H1 (cell line): Measurements from ENCODE around the gene BRSK2. TPM values are rescaled to one million over a fixed set of nuclear protein-coding genes. Genes with fewer than 3 reads are reported as not detected.
"Not testable (repeated sequence)": the region's sequence is repeated elsewhere in the genome, so short reads cannot be mapped to it uniquely, and the experiment has no call there.

Experiments used
- CTCF ChIA-PET: fragments of 300-600 bp; sonication (Branson Sonifier 250); formaldehyde crosslinking; loops from one replicate; lab custom pipeline; 2021; ENCODE audit not compliant: partially characterized antibody; lab: Charles Lee
- POLR2A ChIA-PET: fragments of 300-600 bp; sonication (Branson Sonifier 250); formaldehyde crosslinking; loops from one replicate; lab custom pipeline; 2021; ENCODE audit warnings: inconsistent platforms; ENCODE audit not compliant: partially characterized antibody; lab: Charles Lee
- DNase-seq, 2 experiments: peaks; one replicate each; pipeline versions ENCODE4 v3.0.0 to v3.0.0-alpha.2; 2010 to 2022; ENCODE audit warnings: low spot score in 2 of 2, low read depth in 1 of 2, mixed read lengths in 1 of 2
- FAIRE-seq: peaks from 2 replicates; lab custom pipeline; 2011; peaks lifted over from hg19 to GRCh38; lab: Jason Lieb, UNC
- H2AFZ ChIP-seq: 2 replicates; pipeline ENCODE4 v1.8.1; 2012; ENCODE audit warnings: low read length, inconsistent platforms
- H2AK5ac ChIP-seq: 2 replicates; pipeline ENCODE4 v1.6.1; 2013; ENCODE audit warnings: low read depth, low read length
- H2BK120ac ChIP-seq: replicated peaks from 2 replicates; pipeline ENCODE3; 2013; ENCODE audit warnings: low read depth, low read length, inconsistent platforms
- H2BK12ac ChIP-seq: 2 replicates; pipeline ENCODE4 v1.6.1; 2013; ENCODE audit warnings: low read depth, low read length
- H2BK15ac ChIP-seq: 2 replicates; pipeline ENCODE4 v1.6.1; 2013; ENCODE audit warnings: low read length
- H2BK20ac ChIP-seq: 2 replicates; pipeline ENCODE4 v1.6.1; 2013; ENCODE audit warnings: low read length
- H2BK5ac ChIP-seq: 2 replicates; pipeline ENCODE4 v1.6.1; 2013; ENCODE audit warnings: low read depth, low read length
- H3K14ac ChIP-seq: 2 replicates; pipeline ENCODE4 v1.6.1; 2013; ENCODE audit warnings: inconsistent platforms; ENCODE audit not compliant: insufficient read length
- H3K18ac ChIP-seq: 2 replicates; pipeline ENCODE4 v1.6.1; 2013; ENCODE audit warnings: low read length; ENCODE audit errors: extremely low read depth
- H3K23ac ChIP-seq: 2 replicates; pipeline ENCODE4 v1.6.1; 2013; ENCODE audit warnings: inconsistent platforms; ENCODE audit not compliant: insufficient read length
- H3K23me2 ChIP-seq: 2 replicates; pipeline ENCODE4 v1.6.1; 2013; ENCODE audit warnings: low read depth, low read length
- H3K27ac ChIP-seq: 2 replicates; pipeline ENCODE4 v1.6.1; 2011; ENCODE audit warnings: low read depth, low read length, inconsistent platforms
- H3K27me3 ChIP-seq, 4 experiments: replicated peaks in 1 of 4; 1 replicate in 1 of 4; 2 replicates in 3 of 4; pipeline versions ENCODE4 v1.6.1 to v1.8.1; 2011 to 2013; ENCODE audit warnings: low read length in 3 of 4, mild to moderate bottlenecking in 3 of 4, inconsistent platforms in 2 of 4, mixed read lengths in 2 of 4, moderate library complexity in 1 of 4; ENCODE audit not compliant: control insufficient read depth in 3 of 4, insufficient read depth in 3 of 4; ENCODE audit errors: extremely low read depth in 1 of 4
- H3K36me3 ChIP-seq, 4 experiments: 2 replicates each; pipeline versions ENCODE4 v1.6.1 to v1.8.1; 2011 to 2013; ENCODE audit warnings: mild to moderate bottlenecking in 4 of 4, low read length in 3 of 4, moderate library complexity in 2 of 4, control low read depth in 1 of 4, inconsistent platforms in 1 of 4; ENCODE audit not compliant: insufficient read depth in 4 of 4, control insufficient read depth in 2 of 4
- H3K4ac ChIP-seq: replicated peaks from 2 replicates; pipeline ENCODE3; 2013; ENCODE audit warnings: low read length, low read depth, mixed read lengths, inconsistent platforms; ENCODE audit not compliant: insufficient read length
- H3K4me1 ChIP-seq, 4 experiments: replicated peaks in 1 of 4; 1 replicate in 1 of 4; 2 replicates in 3 of 4; pipeline versions ENCODE4 v1.6.1 to v1.8.1; 2011 to 2013; ENCODE audit warnings: low read length in 3 of 4, inconsistent platforms in 2 of 4, mixed read lengths in 1 of 4; ENCODE audit not compliant: insufficient read depth in 4 of 4, control insufficient read depth in 3 of 4
- H3K4me2 ChIP-seq, 2 experiments: 2 replicates each; pipeline versions ENCODE4 v1.6.1 to v1.8.1; 2011 to 2013; ENCODE audit warnings: low read depth in 2 of 2, low read length in 2 of 2, control low read depth in 1 of 2, inconsistent platforms in 1 of 2, mild to moderate bottlenecking in 1 of 2; ENCODE audit not compliant: insufficient read depth in 1 of 2
- H3K4me3 ChIP-seq, 4 experiments: fragments of 200-600, 300-600 bp in 1 of 4; sonication (generic), shearing (Covaris generic), sonication (Bioruptor Twin) in 1 of 4; 2 replicates each; pipeline versions ENCODE4 v1.5.1 to v1.8.1; 2011 to 2016; ENCODE audit warnings: low read length in 4 of 4, low read depth in 3 of 4, control low read depth in 2 of 4, inconsistent platforms in 2 of 4, mild to moderate bottlenecking in 2 of 4, mixed read lengths in 1 of 4, moderate library complexity in 1 of 4; ENCODE audit not compliant: insufficient read depth in 2 of 4; ENCODE audit errors: extremely low read depth in 1 of 4
- H3K56ac ChIP-seq: replicated peaks from 2 replicates; pipeline ENCODE3; 2013; ENCODE audit warnings: low read depth, mild to moderate bottlenecking, mixed read lengths, low read length, inconsistent platforms; ENCODE audit not compliant: insufficient read length
- H3K79me1 ChIP-seq: 2 replicates; pipeline ENCODE4 v1.6.1; 2013; ENCODE audit warnings: low read depth, low read length, control low read depth
- H3K79me2 ChIP-seq, 2 experiments: 2 replicates each; pipeline versions ENCODE4 v1.6.1 to v1.8.1; 2012 to 2013; ENCODE audit warnings: low read length in 2 of 2, mild to moderate bottlenecking in 2 of 2, inconsistent platforms in 1 of 2; ENCODE audit not compliant: insufficient read depth in 2 of 2, control insufficient read depth in 1 of 2
- H3K9ac ChIP-seq, 4 experiments: replicated peaks in 1 of 4; 1 replicate in 1 of 4; 2 replicates in 3 of 4; pipeline versions ENCODE4 v1.6.1 to v1.8.1; 2011 to 2013; ENCODE audit warnings: low read depth in 3 of 4, low read length in 3 of 4, control low read depth in 2 of 4, mild to moderate bottlenecking in 2 of 4, moderate library complexity in 2 of 4, inconsistent platforms in 1 of 4; ENCODE audit errors: extremely low read depth in 1 of 4
- H3K9me3 ChIP-seq, 2 experiments: 2 replicates each; pipeline versions ENCODE4 v1.6.1 to v1.8.1; 2012 to 2013; ENCODE audit warnings: mild to moderate bottlenecking in 2 of 2, moderate library complexity in 2 of 2, control low read depth in 1 of 2, inconsistent platforms in 1 of 2, low read depth in 1 of 2, low read length in 1 of 2, mixed read lengths in 1 of 2; ENCODE audit not compliant: insufficient read depth in 2 of 2
- H4K20me1 ChIP-seq, 2 experiments: replicated peaks in 1 of 2; 2 replicates each; pipeline versions ENCODE3 to v1.8.1; 2011 to 2013; ENCODE audit warnings: inconsistent platforms in 2 of 2, low read length in 2 of 2, mild to moderate bottlenecking in 1 of 2; ENCODE audit not compliant: insufficient read depth in 2 of 2, control insufficient read depth in 1 of 2
- H4K5ac ChIP-seq: 2 replicates; pipeline ENCODE4 v1.6.1; 2013; ENCODE audit warnings: low read length, low read depth, mixed read lengths, inconsistent platforms; ENCODE audit not compliant: insufficient read length
- H4K8ac ChIP-seq: 2 replicates; pipeline ENCODE4 v1.8.0; 2013; ENCODE audit warnings: mild to moderate bottlenecking, moderate library complexity, low read length, inconsistent platforms; ENCODE audit not compliant: insufficient read depth; ENCODE audit errors: extremely low read depth
- H4K91ac ChIP-seq: replicated peaks from 2 replicates; pipeline ENCODE3; 2013; ENCODE audit warnings: low read length, mixed read lengths, inconsistent platforms; ENCODE audit not compliant: insufficient read length
- WGBS, 2 experiments: shearing (Covaris generic) in 1 of 2; methylation state at CpG; one replicate each; pipeline versions ENCODE4 v1.1.6 to v1.1.7; 2013 to 2015; ENCODE audit warnings: low lambda C conversion rate in 2 of 2, mixed read lengths in 2 of 2, inconsistent platforms in 1 of 2, low coverage in 1 of 2, missing lambda C conversion rate in 1 of 2; ENCODE audit not compliant: insufficient replicate concordance in 2 of 2, insufficient coverage in 1 of 2, insufficient read length in 1 of 2; ENCODE audit errors: extremely low coverage in 1 of 2, missing lambda C conversion rate in 1 of 2; 5-methylcytosine and 5-hydroxymethylcytosine counted together
- polyA plus RNA-seq, 7 experiments: library from polyadenylated mRNA; depleted of rRNA in 3 of 7; stranded (reverse) in 5 of 7; unstranded in 2 of 7; fragments of >200 nt in 5 of 7; fragments of 200-250 nt in 2 of 7; gene quantifications; 1 replicate in 5 of 7; 2 replicates in 1 of 7; 4 replicates in 1 of 7; pipeline versions ENCODE4 v1.2.1 to v1.2.3, GENCODE V29; 2011 to 2013; ENCODE audit warnings: missing spikeins in 2 of 7, mixed read lengths in 2 of 7
- total RNA-seq: library from RNA; stranded (reverse); fragmentation: NEBNext Ultra II Directional; extraction: Animal tissue kit (Norgen Biotek cat#: 25700); gene quantifications from 2 replicates; pipeline ENCODE4 v1.2.1, GENCODE V29; 2021

The BRSK2 gene
- total and polyA plus RNA-seq, 2 of the 8 experiments (the other 6 are each of a cell fraction or from before 2014, with no cell fraction given), result 17.3 to 27.1 TPM

GRCh38 chr11:1358931-1359330 lies 30.8 kb upstream of the BRSK2 start:
- H4K8ac ChIP-seq, H3K4me3 ChIP-seq, H3K4ac ChIP-seq, H2BK12ac ChIP-seq, H2AFZ ChIP-seq, H2BK15ac ChIP-seq, H4K5ac ChIP-seq, FAIRE-seq, CTCF ChIA-PET, H2BK120ac ChIP-seq, H3K4me1 ChIP-seq, H2BK5ac ChIP-seq, H4K91ac ChIP-seq, H3K27me3 ChIP-seq, DNase-seq, H3K9ac ChIP-seq, H3K4me2 ChIP-seq, H3K36me3 ChIP-seq, H3K79me1 ChIP-seq, H3K23ac ChIP-seq, H3K27ac ChIP-seq, H3K23me2 ChIP-seq, H3K56ac ChIP-seq, H2BK20ac ChIP-seq, H2AK5ac ChIP-seq, H3K18ac ChIP-seq, H3K79me2 ChIP-seq, H3K14ac ChIP-seq, H4K20me1 ChIP-seq: not testable (repeated sequence)
- H3K9me3 ChIP-seq, result peaks cover 18 to 54% of the 10 kb centered on the region in 2 experiments
- WGBS, 2 experiments, result 86% methylated on average over 17 of the region's 17 CpGs; no CpG with 5 or more reads in 1 of the 2 experiments
- POLR2A ChIA-PET, result interaction anchor here (0.6 kb wide), 2 partner anchors 46 to 127 kb away, joined by 4 read pairs; no protein-coding TSS in a partner anchor
